Measurements from ENCODE around the gene HUS1. TPM values are rescaled to one million over a fixed set of nuclear protein-coding genes. Genes with fewer than 3 reads are reported as not detected.
"Not testable (repeated sequence)": the region's sequence is repeated elsewhere in the genome, so short reads cannot be mapped to it uniquely, and the experiment has no call there.

HUS1 gene
- total RNA-seq, 1 donor, result 12.9 TPM

DNA sequence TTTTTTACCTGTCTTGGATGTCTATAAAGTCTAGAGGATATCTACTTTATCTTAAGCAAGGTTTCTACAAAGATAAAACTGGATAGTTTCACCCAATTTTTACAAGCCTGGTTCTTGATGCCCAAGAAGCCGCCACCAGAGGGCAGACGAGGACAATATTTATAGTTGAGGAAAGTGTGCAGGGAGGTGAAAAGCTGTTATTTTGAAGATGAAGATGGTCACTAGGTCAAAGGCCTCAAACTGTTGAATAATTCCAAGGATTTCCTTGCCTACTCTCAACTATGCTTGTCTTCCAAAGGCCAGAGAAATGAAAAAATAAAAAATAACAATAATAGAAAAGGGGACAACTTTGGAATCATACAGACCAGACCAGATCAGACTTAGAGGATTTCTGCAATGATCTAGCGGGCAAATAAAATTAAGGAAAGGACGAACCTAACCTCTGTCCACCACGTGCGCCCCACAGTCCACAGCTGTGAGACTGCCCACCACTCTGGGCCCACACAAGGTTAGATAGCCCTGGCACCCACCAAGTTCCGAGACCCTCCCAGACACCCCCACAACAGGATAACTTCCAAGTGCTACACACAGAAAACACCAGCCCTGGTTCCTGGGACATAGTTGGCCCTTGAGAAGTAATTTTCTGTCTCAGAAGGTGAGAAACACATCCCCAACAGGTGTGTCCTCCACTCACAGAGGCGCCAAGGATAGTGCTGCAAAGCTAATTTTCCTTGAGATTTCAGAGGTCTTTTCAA is 34.0 kb downstream of the HUS1 start:
- DNase-seq (ENCODE audit: low read depth in 2 of 3, low spot score in 2 of 3), result peak; percentile 36 to 86 (median 47)

DNA sequence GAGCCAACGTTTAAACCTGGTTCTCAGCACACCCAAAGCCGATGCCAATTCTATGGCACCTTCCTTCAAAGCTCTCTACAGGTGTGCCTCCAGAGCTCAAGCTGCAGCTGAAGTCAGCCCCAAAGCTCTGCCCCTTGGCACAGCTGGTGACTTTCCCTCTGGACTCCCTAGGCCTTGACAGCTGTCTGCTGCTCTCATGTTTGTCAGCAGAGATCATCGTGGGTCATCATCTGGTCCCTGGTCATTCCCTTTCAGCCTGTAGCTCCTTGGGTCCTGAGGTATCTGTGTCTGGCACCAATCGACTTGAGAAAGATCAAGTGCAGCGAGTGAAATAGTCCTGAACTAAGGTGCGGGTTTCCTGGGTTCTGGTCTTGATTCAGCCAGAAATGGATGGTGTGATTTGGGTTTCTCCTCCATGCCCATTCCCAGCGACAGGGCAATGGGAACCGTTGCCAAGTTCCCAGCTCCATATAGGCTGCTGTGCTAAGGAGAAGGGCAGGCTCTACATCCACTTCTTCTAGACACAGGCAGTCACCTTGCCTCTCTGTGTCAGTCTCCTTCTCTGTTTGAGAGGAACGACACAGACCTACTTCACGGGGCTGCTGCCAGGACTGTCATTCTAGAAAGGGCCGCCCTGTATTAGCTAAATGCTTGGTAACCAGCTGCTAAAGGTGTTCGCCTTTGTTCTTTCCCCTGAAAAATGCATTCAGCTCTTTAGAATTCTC is 34.7 kb downstream of the HUS1 start:
- no peak for DNase-seq (ENCODE audit: low read depth in 2 of 3, low spot score in 2 of 3)

DNA sequence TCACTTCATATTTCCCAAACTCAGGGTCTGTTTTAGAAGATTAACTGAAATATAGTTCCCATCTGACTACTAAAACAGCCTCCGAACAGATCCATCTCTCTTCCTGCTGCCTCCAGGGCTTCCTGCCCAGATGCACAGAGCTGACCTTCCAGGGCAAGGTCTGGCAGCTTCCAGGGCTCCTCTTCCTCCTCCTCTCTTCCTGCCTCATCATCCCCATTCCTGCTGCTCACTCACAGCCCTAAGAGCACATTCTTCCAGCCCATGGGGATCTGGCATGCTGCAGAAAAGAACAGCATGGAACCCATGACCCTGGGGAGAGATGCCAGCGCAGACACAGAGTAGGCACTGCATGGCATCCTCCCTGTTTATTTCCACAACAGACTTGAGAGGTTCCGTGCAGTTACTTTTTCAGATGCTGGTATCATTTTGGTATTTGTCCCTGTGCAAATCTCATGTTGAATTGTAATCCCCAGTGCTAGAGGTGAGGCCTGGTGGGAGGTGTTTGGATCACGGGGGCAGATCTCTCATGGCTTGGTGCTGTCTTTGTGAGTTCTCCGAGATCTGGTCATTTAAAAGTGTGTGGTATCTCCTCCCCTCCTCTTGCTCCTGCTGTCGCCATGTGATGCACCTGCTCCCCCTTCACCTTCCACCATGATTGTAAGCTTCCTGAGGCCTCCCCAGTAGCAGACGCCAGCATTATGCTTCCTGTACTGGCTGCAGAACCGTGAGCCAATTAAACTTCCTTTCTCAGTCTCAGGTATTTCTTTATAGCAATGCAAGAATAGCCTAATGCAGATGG is 35.5 kb downstream of the HUS1 start:
- no peak for DNase-seq (ENCODE audit: low read depth in 2 of 3, low spot score in 2 of 3)

DNA sequence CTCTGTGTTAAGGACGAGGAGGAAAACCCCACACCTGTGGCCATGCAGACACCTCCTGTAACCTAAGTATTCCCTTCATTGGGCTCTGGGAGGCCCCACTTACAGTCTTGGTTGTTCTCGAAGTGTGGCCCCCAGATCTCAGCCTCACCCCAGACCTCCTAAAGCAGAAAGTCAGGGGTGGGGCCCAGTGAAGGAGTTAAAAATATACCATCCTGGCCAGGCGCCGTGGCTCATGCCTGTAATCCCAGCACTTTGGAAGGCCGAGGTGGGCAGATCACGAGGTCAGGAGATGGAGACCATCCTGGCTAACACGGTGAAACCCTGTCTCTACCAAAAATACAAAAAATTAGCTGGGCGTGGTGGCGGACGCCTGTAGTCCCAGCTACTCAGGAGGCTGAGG is 36.8 kb downstream of the HUS1 start:
- not testable (repeated sequence) for DNase-seq (ENCODE audit: low read depth in 2 of 3, low spot score in 2 of 3)

DNA sequence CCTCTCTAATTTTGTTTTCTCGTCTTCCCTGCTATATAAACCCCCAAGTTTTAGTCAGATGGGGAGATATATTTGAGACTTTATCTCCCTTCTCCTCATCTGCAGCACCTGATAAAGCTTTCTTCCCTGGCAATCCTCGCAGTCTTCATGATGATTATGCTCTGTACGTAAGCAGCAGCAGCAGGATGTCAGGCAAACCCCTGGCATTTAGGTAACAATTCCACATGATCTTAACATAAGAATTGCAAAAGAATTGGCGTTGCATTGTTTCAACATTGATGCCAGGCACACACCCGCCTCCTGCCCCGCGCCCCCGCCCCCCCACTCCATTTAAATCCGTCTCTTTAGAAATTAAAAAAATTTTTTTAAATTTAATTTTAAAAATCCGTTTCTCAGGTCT is 37.3 kb downstream of the HUS1 start:
- no peak for DNase-seq (ENCODE audit: low read depth in 2 of 3, low spot score in 2 of 3)

DNA sequence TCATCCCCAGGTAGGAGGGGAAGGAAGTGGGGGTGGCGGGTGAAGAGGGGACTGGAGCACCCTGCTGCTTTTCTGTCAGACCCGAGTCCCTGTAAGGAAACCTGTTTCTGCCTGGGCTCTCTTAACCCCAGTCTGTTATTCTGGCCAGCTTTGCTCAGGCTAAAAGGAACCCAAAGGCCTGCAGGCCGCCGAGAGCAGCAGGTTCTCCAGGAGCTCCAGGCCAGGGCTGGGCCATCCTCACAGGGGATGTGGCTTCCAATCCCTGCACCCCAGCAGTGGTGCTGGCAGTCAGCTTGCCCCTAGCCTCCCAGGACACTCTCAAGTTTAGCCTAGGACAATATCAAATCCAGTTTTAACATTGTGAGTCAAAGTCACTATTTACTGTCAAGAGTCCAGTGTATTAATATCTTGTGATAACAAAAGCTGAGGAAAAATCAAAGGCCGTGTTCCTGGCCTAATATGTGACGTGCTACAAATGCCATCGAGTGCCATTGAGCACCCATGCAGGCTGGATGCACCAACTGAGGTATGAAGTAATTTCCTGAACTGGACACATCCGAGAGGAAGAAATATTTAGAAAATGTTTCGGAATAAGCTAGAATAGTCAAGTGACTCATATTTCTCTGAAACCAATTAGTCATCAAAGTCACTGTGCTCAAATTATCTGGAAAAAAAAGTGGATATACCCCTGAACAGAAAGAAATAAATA is 38.1 kb downstream of the HUS1 start:
- DNase-seq (ENCODE audit: low read depth in 2 of 3, low spot score in 2 of 3), result no peak

DNA sequence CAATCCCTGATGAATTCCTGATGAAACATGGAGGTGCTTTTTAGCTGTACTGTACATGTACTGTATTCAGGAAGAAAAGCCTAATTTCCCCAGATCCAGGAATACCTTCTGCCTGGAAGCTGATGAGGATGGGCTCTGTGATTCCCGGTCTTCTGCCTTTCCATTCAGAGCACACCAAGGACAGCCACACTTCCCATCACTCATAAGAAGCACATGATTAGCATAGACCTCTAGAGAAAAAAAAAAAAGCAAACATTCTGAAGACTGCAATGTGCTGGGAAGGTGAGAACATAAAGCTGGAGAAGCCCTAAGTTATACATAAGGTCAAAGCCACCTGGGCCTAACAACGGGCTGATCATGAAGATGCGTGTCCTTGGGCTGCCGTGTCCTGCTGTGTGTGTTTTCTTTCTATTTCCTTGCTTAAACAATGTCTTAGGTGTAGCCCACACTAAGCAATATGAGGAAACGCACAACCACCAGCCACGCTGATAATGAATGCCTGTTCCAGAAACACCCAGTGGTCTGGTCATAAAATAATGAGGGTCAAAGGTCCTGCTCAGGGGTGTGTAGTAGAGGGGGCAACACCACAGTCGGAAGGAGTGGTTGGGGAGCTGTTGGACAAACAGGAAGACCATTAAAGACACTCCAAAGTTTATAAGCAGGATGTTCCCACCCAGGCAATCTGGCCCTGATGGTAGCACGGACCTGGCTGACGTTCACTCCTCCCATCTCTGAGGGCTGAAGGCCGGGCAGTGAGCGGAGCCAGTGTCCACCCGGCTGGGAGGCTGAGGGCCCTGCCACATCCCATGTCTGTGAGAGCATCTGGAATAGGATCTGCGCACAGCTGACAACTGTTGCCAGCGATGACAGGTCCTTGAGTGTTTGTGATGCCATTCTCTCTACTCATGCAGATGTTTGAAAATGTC is 39.1 kb downstream of the HUS1 start:
- DNase-seq (ENCODE audit: low read depth in 2 of 3, low spot score in 2 of 3), result no peak

DNA sequence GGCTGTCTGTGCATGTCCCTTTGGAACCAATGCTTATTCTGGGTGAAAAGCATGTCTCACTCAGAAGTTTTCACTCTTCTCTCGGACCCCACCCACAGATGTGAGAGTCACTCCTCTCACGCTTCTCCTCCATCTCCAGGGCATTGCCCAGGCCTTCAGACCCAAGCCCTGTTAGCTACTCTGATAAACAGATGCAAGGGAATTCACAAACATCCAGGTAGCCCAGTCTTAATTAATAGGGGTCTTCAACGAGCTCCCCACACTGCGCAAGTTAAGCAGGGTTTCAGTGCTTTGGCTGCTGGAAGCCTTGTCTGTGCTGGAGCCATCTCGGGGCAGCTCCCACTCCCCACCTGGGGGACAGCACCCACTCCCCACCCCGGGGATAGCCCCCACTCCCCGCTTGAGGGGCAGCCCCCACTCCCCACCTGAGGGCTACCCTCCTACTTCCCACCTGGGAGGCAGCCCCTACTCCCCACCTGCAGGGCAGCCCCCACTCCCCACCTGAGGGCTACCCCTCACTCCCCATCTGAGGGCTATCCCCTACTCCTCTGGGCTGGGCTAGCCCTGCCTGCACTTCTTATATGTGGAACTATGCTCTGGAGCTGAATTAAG is 39.9 kb downstream of the HUS1 start:
- DNase-seq (ENCODE audit: low read depth in 2 of 3, low spot score in 2 of 3), result no peak

DNA sequence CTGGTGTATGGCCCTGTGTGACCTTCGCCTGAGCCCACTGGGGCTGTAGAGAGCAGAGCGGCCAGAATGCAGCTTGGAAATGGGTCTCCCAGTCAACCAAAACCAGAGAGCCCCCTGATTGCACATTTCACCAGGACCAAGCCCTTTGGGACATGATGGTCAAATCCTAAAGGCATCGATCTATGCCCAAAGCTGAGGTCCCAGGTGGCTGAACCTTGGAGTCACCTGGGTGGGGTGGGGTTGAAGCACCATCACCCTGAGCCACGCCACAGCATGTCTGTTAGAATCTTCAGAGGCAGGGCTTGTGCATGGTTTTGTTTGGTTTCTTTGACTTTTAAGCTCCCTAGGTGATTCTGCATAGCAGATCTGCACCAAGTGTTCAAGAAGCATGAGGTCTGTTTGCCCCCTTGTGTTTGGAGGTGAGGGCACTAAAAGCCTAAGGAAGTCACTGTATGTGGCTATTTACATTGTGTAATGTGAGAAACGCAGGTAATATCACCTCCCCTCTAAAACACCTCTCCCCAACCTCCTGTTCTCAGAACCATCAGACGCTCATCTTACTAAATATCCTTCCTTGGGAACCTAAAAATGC is 40.7 kb downstream of the HUS1 start:
- DNase-seq (ENCODE audit: low read depth in 2 of 3, low spot score in 2 of 3), result peak in 1 of 3 donors; percentile 29

DNA sequence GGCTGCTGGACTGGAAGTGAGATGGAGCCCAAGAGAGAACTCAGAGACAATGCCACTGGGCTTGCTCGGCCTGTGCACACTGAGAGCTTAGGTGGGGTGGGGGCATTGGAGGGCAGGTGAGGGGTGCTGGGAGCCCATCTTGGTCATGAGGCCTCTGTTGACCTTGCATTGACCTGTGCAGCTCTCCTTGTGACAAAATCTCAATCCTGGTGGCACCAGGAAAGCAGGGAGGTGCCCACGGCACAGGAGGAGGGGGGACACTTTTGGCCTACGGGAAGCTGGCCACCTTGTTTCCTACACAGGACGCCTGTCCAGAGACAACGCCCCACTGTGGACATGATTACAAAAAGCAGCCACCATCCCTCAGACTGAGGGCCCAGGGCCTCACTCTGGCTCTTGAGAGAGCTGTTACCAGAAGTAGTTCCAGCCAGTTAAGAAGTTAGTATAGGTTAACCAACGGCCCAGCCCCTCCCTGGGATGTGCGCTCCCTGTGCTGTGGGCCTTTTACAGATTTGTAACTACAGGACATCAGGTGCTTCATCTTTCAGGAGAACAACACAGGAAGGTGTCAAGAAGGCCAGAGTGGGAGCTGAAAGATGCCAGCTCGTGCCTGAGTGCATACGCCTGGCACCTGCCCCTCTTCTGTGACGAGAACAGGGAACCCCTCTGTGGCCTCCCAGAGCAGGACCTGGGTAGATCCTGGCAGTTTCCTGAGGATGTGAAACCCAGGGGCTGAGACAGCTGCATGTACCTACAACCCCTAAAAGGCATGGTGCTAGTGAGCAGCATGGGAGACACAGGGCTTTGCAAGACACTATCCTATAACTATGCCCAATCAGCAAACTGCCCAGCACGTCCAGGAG is 41.5 kb downstream of the HUS1 start:
- no peak for DNase-seq (ENCODE audit: low read depth in 2 of 3, low spot score in 2 of 3)

DNA sequence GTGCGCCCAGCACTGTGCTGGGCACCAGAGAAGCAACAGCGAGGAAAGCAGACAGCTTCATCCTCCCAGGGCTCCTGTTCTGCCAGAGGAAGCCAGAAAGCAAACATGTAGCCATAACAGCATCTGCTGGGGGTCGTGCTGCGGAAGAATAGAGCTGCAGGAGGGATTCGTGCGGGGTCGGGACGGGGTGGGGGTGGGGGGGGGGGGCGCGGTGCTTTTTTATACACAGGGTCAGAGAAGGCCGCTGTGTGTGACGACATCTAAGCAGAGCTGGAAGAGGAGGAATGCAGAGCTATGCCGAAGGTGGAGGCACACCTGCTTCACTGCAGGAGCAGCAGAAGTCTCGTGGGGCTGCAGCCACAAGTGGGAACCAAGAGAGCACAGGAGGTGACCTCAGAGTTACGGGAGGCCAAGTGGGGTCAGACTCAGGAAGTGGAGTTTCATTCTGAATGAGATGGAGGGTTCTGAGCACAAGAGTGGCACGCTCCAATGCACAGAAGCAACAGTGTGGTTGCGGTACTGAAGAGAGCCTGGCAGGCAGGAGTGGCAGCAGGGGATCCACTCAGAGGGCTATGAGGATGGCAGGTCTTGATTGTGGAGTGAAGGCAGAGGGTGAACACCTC is 42.2 kb downstream of the HUS1 start:
- no peak for DNase-seq (ENCODE audit: low read depth in 2 of 3, low spot score in 2 of 3)

DNA sequence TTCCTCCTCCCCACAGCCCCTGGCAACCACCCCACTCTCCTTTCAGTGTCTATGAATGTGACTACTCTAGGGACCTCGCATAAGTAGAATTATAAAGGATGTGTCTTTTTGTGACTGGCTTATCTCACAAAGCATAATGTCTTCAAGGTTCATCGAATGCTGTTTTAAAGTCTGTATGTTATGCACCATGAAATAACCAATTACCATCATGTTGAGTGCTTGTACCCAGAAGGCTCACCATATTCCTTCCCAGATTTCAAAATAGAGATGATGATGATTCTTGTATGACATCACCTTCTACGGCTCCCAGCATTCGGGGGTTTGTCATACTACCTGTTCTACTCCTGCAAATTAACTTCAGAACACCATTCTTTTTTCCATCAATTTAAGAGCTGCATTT is 43.1 kb downstream of the HUS1 start:
- DNase-seq (ENCODE audit: low read depth in 2 of 3, low spot score in 2 of 3), result no peak

DNA sequence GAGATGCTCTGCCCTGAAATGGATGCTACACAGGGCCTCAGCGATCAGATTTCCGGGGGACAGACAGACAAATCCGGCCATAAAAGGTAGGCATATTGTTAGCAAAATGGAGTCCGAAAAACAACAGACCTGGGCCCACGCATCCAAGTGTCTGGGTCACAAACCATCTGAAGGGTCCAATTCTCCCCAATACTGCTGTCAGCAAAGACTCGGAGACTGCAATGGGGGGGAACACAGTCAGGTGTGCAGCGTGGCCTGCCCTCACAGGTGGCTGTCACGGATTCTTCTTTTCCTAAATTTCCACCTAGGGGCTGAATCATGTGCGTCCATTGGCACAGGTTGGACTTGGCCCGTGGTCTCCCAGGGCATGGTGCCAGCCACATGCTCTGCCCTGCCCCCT is 44.1 kb downstream of the HUS1 start:
- no peak for DNase-seq (ENCODE audit: low read depth in 2 of 3, low spot score in 2 of 3)

DNA sequence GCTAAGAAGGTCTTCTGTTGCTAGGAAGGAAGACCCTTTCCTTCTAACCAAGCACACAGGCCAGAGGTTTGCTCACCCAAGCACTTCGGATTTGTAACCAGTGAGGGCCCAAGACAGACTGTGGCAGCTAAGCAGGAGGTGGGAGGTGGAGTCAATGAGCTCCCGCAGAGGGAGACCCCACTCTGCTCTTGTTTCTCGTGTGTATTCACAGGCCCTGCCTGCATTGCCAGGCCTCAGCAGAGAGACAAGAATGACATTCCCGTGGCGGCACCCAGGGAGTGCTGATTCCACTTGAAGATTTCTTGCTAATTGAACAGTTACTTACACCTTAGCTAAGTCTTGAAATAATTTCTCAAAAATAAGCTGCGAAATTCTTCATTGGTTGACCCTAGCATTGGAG is 44.6 kb downstream of the HUS1 start:
- no peak for DNase-seq (ENCODE audit: low read depth in 2 of 3, low spot score in 2 of 3)

DNA sequence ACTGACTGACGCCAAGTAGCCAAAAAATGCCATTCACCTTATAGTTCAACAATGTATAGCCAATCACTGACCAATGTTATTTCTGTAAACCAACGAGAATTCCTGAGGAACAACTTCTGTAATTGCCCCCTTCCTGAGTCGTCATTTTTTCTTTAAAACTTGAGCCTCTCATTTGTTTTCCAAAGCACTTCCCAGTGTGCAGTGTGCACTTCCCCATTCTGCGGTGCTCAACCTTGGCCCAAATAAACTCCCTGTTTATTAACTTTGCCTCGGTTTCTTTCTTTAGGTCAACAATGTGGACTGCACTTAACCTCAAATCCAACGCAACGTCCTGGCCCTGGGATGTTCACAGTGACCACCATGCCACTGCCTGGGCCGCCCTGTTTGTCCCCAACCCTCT is 46.2 kb downstream of the HUS1 start:
- DNase-seq (ENCODE audit: low read depth in 2 of 3, low spot score in 2 of 3), result no peak

DNA sequence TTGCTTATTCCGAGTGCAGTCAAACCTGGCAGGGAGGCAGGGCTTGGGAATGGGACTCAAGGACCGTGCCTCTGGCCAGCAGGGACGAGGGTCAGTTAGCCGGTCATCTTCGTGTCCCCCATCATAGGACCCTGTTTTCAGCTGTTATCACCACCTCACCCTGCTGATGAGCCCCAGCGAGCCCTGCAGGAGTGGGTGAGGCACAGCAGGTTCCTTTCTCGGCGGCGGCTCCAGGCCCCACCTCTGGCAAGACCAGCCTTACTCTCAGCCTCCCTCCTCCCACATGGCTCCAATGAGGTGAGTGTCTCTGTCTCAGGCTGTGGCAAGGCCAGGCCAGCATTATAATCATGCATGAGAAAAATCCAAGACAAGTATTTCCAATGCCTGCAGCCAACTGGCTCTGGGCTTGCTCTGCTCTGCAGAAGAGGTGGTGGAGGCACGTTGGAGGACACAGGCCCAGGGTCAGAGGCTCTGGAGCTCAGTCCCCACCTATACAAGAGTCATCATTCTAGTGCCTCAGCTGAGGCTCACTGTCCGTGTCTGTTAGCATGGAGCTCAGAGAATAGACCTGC is 46.9 kb downstream of the HUS1 start:
- no peak for DNase-seq (ENCODE audit: low read depth in 2 of 3, low spot score in 2 of 3)

DNA sequence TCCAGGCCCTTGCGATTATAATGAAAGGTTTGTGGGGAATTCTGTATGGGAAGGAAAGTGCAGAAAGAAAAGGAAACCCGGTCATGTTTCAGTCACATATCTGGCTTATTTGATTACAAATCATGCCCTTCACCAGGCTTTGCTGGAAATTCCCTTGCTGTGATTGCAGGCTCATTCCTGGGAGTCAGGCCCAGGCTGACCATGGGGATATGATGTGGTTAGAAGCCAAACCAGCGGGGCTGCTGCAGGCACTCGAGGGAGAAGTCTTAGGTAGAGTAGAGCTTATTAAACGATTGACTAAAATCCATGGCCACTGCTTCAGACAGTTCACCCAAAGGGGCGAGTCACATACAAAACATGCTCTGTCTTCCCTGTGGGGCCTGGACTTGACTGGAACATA is 47.4 kb downstream of the HUS1 start:
- no peak for DNase-seq (ENCODE audit: low read depth in 2 of 3, low spot score in 2 of 3)

All from hematopoietic multipotent progenitor cell (in vitro differentiated cells).